Measurements from ENCODE around the gene TST.

- TF ChIP-seq, protein P1, sequence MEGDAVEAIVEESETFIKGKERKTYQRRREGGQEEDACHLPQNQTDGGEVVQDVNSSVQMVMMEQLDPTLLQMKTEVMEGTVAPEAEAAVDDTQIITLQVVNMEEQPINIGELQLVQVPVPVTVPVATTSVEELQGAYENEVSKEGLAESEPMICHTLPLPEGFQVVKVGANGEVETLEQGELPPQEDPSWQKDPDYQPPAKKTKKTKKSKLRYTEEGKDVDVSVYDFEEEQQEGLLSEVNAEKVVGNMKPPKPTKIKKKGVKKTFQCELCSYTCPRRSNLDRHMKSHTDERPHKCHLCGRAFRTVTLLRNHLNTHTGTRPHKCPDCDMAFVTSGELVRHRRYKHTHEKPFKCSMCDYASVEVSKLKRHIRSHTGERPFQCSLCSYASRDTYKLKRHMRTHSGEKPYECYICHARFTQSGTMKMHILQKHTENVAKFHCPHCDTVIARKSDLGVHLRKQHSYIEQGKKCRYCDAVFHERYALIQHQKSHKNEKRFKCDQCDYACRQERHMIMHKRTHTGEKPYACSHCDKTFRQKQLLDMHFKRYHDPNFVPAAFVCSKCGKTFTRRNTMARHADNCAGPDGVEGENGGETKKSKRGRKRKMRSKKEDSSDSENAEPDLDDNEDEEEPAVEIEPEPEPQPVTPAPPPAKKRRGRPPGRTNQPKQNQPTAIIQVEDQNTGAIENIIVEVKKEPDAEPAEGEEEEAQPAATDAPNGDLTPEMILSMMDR (IDR thresholded peaks at IDR 0.05; ENCODE audit: low read length) = peak; percentile 89
- TF ChIP-seq EZH2 (optimal IDR thresholded peaks at IDR 0.05; ENCODE audit: low read depth, low read length) = no peak
Measured at GRCh38 chr22:36977947-36978660, 41.1 kb downstream of the TST start.
